ENCODE measurements around the gene ACVR1. TPM values are rescaled to one million over a fixed set of nuclear protein-coding genes. Genes with fewer than 3 reads are reported as not detected.

The ACVR1 gene
- total and polyA plus RNA-seq, 2 of the 13 experiments (the other 11 are each of a cell fraction or from before 2014, with no cell fraction given), result 2.3 to 5.4 TPM

DNA sequence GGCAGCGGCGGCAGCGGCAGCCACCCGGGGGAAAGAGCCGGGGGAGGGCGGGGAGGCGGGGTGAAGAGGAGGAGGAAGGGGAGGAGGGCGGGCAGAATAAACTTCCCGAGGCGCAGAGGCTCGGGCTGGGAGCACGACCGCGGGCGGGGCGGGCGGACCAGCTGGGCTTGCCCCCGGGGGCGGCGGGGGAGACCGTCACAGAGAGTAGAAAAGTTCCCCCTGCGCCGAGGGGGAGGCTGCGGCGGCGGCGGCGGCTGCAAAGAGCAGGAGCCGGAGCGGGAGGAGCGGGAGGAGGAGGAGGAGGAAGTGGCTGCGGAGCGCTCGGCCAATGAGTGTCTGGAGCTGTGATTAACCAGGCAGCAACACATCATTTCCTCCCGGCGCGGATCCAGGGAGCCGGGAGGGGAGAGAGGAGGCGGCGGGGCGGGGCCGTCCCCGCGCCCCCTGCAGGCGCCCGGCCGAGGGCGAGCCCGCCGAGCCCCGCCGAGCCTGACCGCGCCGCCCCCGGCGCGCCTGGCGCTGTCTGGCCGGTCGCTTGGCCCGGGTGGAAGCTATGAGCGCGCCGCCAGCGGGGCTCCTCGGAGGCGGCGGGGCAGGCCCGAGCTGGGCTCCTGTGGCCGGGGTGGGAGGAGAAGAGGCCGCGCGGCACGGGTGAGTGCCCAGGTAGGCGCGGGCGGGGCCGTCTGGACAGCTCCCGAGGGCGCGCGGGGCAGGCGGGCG, at the start of gene ACVR1 (continued):
- no peak for TF ChIP-seq ZNF496 (CRISPR knock-in tag; IDR thresholded peaks at IDR 0.05; ENCODE audit: insufficient replicate concordance)
- peak; percentile 34; the same call in 1 of the 2 replicates for TF ChIP-seq RARA (CRISPR knock-in tag; IDR thresholded peaks at IDR 0.05)
- no peak for TF ChIP-seq NR2F2 (IDR thresholded peaks at IDR 0.05; ENCODE audit: borderline replicate concordance, low read depth)
- TF ChIP-seq ZSCAN20 (CRISPR knock-in tag; IDR thresholded peaks at IDR 0.05; ENCODE audit: borderline replicate concordance), result peak; percentile 83; the same call in 1 of the 2 replicates
- TF ChIP-seq ZNF775 (CRISPR knock-in tag; IDR thresholded peaks at IDR 0.05; ENCODE audit: borderline replicate concordance), result no peak
- TF ChIP-seq ZNF563 (CRISPR knock-in tag; IDR thresholded peaks at IDR 0.05), result peak; percentile 10; the same call in 1 of the 2 replicates
- TF ChIP-seq GTF3A (CRISPR knock-in tag; conservative IDR thresholded peaks at IDR 0.05), result 0 out of 2 replicates have a peak, but pooled peaks have one; percentile 70
- TF ChIP-seq, protein P1, sequence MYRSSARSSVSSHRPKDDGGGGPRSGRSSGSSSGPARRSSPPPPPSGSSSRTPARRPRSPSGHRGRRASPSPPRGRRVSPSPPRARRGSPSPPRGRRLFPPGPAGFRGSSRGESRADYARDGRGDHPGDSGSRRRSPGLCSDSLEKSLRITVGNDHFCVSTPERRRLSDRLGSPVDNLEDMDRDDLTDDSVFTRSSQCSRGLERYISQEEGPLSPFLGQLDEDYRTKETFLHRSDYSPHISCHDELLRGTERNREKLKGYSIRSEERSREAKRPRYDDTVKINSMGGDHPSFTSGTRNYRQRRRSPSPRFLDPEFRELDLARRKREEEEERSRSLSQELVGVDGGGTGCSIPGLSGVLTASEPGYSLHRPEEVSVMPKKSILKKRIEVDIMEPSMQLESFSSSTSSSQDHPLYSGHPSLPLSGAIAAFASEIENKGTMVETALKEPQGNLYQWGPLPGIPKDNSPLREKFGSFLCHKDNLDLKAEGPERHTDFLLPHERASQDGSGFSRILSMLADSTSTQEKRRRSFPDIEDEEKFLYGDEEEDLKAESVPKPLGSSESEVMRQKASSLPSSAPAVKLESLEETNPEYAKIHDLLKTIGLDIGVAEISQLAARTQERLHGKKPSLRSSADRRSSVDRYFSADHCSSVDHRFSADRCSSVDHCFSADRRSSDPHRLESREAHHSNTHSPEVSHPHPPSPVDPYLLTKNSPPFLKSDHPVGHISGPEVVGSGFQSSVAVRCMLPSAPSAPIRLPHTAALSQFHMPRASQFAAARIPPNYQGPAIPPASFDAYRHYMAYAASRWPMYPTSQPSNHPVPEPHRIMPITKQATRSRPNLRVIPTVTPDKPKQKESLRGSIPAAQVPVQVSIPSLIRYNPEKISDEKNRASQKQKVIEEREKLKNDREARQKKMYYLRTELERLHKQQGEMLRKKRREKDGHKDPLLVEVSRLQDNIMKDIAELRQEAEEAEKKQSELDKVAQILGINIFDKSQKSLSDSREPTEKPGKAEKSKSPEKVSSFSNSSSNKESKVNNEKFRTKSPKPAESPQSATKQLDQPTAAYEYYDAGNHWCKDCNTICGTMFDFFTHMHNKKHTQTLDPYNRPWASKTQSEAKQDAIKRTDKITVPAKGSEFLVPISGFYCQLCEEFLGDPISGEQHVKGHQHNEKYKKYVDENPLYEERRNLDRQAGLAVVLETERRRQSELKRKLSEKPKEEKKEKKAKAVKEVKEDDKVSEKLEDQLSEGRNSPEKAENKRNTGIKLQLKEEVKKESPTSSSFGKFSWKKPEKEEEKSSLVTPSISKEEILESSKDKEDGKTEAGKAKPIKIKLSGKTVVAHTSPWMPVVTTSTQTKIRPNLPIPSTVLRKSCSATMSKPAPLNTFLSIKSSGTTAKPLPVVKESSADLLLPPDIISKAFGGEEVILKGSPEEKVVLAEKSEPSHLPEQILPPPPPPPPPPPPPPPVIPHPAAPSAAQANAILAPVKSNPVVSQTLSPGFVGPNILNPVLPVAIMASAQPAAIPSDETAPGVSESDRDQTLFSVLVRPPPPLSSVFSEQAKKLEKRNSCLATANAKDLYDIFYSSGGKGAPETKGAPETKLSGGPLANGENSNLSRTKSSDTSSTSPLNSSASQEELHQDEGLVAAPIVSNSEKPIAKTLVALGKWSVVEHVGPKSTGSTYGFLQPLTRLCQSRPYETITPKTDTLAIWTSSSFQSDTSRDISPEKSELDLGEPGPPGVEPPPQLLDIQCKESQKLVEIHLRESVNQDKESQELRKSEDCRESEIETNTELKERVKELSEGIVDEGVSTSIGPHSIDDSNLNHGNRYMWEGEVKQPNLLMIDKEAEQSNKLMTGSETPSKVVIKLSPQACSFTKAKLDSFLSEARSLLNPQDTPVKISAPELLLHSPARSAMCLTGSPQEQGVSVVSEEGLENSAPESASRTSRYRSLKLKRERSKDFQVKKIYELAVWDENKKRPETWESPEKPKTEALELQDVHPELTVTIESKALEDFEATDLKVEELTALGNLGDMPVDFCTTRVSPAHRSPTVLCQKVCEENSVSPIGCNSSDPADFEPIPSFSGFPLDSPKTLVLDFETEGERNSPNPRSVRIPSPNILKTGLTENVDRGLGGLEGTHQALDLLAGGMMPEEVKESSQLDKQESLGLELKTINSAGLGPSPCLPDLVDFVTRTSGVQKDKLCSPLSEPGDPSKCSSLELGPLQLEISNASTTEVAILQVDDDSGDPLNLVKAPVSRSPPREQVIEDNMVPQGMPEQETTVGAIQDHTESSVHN (CRISPR knock-in tag; IDR thresholded peaks at IDR 0.05), result no peak
- 0 out of 2 replicates have a peak, but pooled peaks have one; percentile 3 for TF ChIP-seq SIN3A (IDR thresholded peaks at IDR 0.05; ENCODE audit: borderline replicate concordance, low read depth, low read length)
- TF ChIP-seq, protein P2, sequence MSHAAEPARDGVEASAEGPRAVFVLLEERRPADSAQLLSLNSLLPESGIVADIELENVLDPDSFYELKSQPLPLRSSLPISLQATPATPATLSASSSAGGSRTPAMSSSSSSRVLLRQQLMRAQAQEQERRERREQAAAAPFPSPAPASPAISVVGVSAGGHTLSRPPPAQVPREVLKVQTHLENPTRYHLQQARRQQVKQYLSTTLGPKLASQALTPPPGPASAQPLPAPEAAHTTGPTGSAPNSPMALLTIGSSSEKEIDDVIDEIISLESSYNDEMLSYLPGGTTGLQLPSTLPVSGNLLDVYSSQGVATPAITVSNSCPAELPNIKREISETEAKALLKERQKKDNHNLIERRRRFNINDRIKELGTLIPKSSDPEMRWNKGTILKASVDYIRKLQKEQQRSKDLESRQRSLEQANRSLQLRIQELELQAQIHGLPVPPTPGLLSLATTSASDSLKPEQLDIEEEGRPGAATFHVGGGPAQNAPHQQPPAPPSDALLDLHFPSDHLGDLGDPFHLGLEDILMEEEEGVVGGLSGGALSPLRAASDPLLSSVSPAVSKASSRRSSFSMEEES (CRISPR knock-in tag; IDR thresholded peaks at IDR 0.05), result peak; percentile 40; the same call in 1 of the 2 replicates
- peak; percentile 17; the same call in 1 of the 2 replicates for TF ChIP-seq ZNF451 (CRISPR knock-in tag; IDR thresholded peaks at IDR 0.05)
- TF ChIP-seq, protein P3, sequence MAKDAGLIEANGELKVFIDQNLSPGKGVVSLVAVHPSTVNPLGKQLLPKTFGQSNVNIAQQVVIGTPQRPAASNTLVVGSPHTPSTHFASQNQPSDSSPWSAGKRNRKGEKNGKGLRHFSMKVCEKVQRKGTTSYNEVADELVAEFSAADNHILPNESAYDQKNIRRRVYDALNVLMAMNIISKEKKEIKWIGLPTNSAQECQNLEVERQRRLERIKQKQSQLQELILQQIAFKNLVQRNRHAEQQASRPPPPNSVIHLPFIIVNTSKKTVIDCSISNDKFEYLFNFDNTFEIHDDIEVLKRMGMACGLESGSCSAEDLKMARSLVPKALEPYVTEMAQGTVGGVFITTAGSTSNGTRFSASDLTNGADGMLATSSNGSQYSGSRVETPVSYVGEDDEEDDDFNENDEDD (CRISPR knock-in tag; IDR thresholded peaks at IDR 0.05; ENCODE audit: borderline replicate concordance), result 0 out of 2 replicates have a peak, but pooled peaks have one; percentile 44
- TF ChIP-seq, protein P4, sequence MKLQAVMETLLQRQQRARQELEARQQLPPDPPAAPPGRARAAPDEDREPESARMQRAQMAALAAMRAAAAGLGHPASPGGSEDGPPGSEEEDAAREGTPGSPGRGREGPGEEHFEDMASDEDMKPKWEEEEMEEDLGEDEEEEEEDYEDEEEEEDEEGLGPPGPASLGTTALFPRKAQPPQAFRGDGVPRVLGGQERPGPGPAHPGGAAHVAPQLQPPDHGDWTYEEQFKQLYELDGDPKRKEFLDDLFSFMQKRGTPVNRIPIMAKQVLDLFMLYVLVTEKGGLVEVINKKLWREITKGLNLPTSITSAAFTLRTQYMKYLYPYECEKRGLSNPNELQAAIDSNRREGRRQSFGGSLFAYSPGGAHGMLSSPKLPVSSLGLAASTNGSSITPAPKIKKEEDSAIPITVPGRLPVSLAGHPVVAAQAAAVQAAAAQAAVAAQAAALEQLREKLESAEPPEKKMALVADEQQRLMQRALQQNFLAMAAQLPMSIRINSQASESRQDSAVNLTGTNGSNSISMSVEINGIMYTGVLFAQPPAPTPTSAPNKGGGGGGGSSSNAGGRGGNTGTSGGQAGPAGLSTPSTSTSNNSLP (IDR thresholded peaks at IDR 0.05; ENCODE audit: low read depth, low read length), result peak; percentile 78
- TF ChIP-seq ZBTB38 (CRISPR knock-in tag; IDR thresholded peaks at IDR 0.05), result peak; percentile 23; the same call in 1 of the 2 replicates
- TF ChIP-seq FOXA3 (CRISPR knock-in tag; IDR thresholded peaks at IDR 0.05), result 0 out of 2 replicates have a peak, but pooled peaks have one; percentile 20
- 0 out of 2 replicates have a peak, but pooled peaks have one; percentile 27 for TF ChIP-seq RCOR2 (CRISPR knock-in tag; IDR thresholded peaks at IDR 0.05)
